GM12878 (cell line): ENCODE measurements around the gene CHDH. TPM values are rescaled to one million over a fixed set of nuclear protein-coding genes. Genes with fewer than 3 reads are reported as not detected.

Source experiments
- ATF7 ChIP-seq: fragments of 450-650 bp; IDR thresholded peaks from 2 replicates; pipeline ENCODE4 v1.6.1; 2016; ENCODE audit warnings: low read depth, mild to moderate bottlenecking
- BCL11A ChIP-seq: IDR thresholded peaks from 2 replicates; pipeline ENCODE4 v1.6.1; 2011; ENCODE audit warnings: low read depth, low read length
- BRCA1 ChIP-seq: IDR thresholded peaks from 2 replicates; pipeline ENCODE4 v1.6.1; 2011; ENCODE audit warnings: low read depth, low read length, improper control_type of control experiment
- CBX5 ChIP-seq: sonication (generic); IDR thresholded peaks from 2 replicates; pipeline ENCODE4 v1.6.1; 2016; ENCODE audit warnings: low read depth, moderate library complexity, mild to moderate bottlenecking, inconsistent platforms
- DPF2 ChIP-seq: fragments of 450-650 bp; IDR thresholded peaks from 2 replicates; pipeline ENCODE4 v1.6.1; 2017; ENCODE audit warnings: mild to moderate bottlenecking
- GATAD2B ChIP-seq: fragments of 450-650 bp; conservative IDR thresholded peaks from 2 replicates; pipeline ENCODE4 v1.6.1; 2017; ENCODE audit warnings: low read depth, mild to moderate bottlenecking, moderate library complexity
- HDGF ChIP-seq: fragments of 450-650 bp; IDR thresholded peaks from 2 replicates; pipeline ENCODE4 v1.6.1; 2016; ENCODE audit warnings: antibody characterized with exemption
- IKZF1 ChIP-seq: fragments of 450-650 bp; conservative IDR thresholded peaks from 2 replicates; pipeline ENCODE4 v1.6.1; 2017; ENCODE audit warnings: antibody characterized with exemption, mild to moderate bottlenecking
- MYC ChIP-seq: IDR thresholded peaks from 2 replicates; pipeline ENCODE4 v1.6.1; 2011; ENCODE audit warnings: mild to moderate bottlenecking, low read length, moderate library complexity, inconsistent platforms; ENCODE audit not compliant: insufficient read depth, insufficient replicate concordance, insufficient read length, severe bottlenecking
- NFIC ChIP-seq: IDR thresholded peaks from 2 replicates; pipeline ENCODE4 v1.6.1; 2012; ENCODE audit warnings: low read depth, mild to moderate bottlenecking, inconsistent platforms, low read length, moderate library complexity
- SKIL ChIP-seq: fragments of 450-650 bp; IDR thresholded peaks from 2 replicates; pipeline ENCODE4 v1.6.1; 2017; ENCODE audit warnings: mild to moderate bottlenecking, low read depth, inconsistent platforms; ENCODE audit not compliant: poor library complexity, severe bottlenecking
- SMARCA5 ChIP-seq: fragments of 450-650 bp; IDR thresholded peaks from 2 replicates; pipeline ENCODE4 v1.6.1; 2017; ENCODE audit warnings: mild to moderate bottlenecking
- SP1 ChIP-seq: IDR thresholded peaks from one replicate; pipeline ENCODE4 v1.6.1; 2011; ENCODE audit warnings: low read depth, low read length
- SREBF1 ChIP-seq: IDR thresholded peaks from 2 replicates; pipeline ENCODE4 v1.6.1; 2012; ENCODE audit warnings: mild to moderate bottlenecking, low read length
- STAT1 ChIP-seq: fragments of 450-650 bp; conservative IDR thresholded peaks from 2 replicates; pipeline ENCODE4 v1.6.1; 2014; ENCODE audit warnings: antibody characterized with exemption, mild to moderate bottlenecking
- ZBTB4 ChIP-seq: fragments of 450-650 bp; formaldehyde crosslinking; IDR thresholded peaks from 2 replicates; pipeline ENCODE4 v1.4.0; 2022; ENCODE audit warnings: mild to moderate bottlenecking, moderate library complexity
- ZNF384 ChIP-seq: IDR thresholded peaks from 2 replicates; pipeline ENCODE4 v1.6.1; 2012; ENCODE audit warnings: low read depth, mild to moderate bottlenecking, low read length, improper control_type of control experiment, borderline replicate concordance
- polyA plus RNA-seq, 11 experiments: library from polyadenylated mRNA; depleted of rRNA in 4 of 11; unstranded in 6 of 11; stranded (reverse) in 5 of 11; fragments of >200 nt; fragmentation: Nextera tagmentation in 4 of 11; fragmentation: Illumina TruSeq in 1 of 11; extraction: Ambion mirVana in 4 of 11; extraction: Trizol in 1 of 11; gene quantifications; 1 replicate in 1 of 11; 2 replicates in 10 of 11; pipeline versions ENCODE4 v1.2.1 to v1.2.3, GENCODE V29; 2011 to 2016; ENCODE audit warnings: inconsistent platforms in 2 of 11, missing spikeins in 2 of 11, low read depth in 1 of 11
- total RNA-seq, 4 experiments: library from RNA; depleted of rRNA in 3 of 4; stranded (reverse); fragments of >200 nt in 3 of 4; fragmentation: Illumina TruSeq in 1 of 4; extraction: Trizol in 1 of 4; gene quantifications; 2 replicates each; pipeline versions ENCODE4 v1.2.1 to v1.2.3, GENCODE V29; 2013 to 2021
- TF ChIP-seq, protein P1 (sequence below): fragments of 450-650 bp; IDR thresholded peaks from 2 replicates; pipeline ENCODE4 v1.6.1; 2017; ENCODE audit warnings: borderline replicate concordance
- TF ChIP-seq, protein P2 (sequence below): IDR thresholded peaks from 2 replicates; pipeline ENCODE4 v1.6.1; 2012; ENCODE audit warnings: improper control_type of control experiment, low read depth, low read length; ENCODE audit not compliant: insufficient replicate concordance

CHDH gene
- total and polyA plus RNA-seq, 10 of the 15 experiments (the other 5 are each of a cell fraction or from before 2014, with no cell fraction given): 0.95 to 8.3 (median 2.9) TPM

- TF ChIP-seq, protein P1, sequence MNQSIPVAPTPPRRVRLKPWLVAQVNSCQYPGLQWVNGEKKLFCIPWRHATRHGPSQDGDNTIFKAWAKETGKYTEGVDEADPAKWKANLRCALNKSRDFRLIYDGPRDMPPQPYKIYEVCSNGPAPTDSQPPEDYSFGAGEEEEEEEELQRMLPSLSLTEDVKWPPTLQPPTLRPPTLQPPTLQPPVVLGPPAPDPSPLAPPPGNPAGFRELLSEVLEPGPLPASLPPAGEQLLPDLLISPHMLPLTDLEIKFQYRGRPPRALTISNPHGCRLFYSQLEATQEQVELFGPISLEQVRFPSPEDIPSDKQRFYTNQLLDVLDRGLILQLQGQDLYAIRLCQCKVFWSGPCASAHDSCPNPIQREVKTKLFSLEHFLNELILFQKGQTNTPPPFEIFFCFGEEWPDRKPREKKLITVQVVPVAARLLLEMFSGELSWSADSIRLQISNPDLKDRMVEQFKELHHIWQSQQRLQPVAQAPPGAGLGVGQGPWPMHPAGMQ: no peak
- TF ChIP-seq SP1: no peak
- no peak for TF ChIP-seq SREBF1
- no peak for TF ChIP-seq NFIC
- TF ChIP-seq GATAD2B: no peak
- TF ChIP-seq, protein P2, sequence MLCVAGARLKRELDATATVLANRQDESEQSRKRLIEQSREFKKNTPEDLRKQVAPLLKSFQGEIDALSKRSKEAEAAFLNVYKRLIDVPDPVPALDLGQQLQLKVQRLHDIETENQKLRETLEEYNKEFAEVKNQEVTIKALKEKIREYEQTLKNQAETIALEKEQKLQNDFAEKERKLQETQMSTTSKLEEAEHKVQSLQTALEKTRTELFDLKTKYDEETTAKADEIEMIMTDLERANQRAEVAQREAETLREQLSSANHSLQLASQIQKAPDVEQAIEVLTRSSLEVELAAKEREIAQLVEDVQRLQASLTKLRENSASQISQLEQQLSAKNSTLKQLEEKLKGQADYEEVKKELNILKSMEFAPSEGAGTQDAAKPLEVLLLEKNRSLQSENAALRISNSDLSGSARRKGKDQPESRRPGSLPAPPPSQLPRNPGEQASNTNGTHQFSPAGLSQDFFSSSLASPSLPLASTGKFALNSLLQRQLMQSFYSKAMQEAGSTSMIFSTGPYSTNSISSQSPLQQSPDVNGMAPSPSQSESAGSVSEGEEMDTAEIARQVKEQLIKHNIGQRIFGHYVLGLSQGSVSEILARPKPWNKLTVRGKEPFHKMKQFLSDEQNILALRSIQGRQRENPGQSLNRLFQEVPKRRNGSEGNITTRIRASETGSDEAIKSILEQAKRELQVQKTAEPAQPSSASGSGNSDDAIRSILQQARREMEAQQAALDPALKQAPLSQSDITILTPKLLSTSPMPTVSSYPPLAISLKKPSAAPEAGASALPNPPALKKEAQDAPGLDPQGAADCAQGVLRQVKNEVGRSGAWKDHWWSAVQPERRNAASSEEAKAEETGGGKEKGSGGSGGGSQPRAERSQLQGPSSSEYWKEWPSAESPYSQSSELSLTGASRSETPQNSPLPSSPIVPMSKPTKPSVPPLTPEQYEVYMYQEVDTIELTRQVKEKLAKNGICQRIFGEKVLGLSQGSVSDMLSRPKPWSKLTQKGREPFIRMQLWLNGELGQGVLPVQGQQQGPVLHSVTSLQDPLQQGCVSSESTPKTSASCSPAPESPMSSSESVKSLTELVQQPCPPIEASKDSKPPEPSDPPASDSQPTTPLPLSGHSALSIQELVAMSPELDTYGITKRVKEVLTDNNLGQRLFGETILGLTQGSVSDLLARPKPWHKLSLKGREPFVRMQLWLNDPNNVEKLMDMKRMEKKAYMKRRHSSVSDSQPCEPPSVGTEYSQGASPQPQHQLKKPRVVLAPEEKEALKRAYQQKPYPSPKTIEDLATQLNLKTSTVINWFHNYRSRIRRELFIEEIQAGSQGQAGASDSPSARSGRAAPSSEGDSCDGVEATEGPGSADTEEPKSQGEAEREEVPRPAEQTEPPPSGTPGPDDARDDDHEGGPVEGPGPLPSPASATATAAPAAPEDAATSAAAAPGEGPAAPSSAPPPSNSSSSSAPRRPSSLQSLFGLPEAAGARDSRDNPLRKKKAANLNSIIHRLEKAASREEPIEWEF: no peak
- TF ChIP-seq IKZF1: peak; percentile 11; the same call in 1 of the 2 replicates
- TF ChIP-seq SMARCA5: no peak
- TF ChIP-seq CBX5: 0 out of 2 replicates have a peak, but pooled peaks have one; percentile 25
- TF ChIP-seq STAT1: no peak
- no peak for TF ChIP-seq HDGF
- TF ChIP-seq DPF2: 0 out of 2 replicates have a peak, but pooled peaks have one; percentile 12
- peak; percentile 38 for TF ChIP-seq ATF7
- peak; percentile 23 for TF ChIP-seq SKIL
- no peak for TF ChIP-seq BRCA1
- TF ChIP-seq MYC: no peak
- TF ChIP-seq ZBTB4: no peak
- TF ChIP-seq ZNF384: no peak
- no peak for TF ChIP-seq BCL11A
Observed at GRCh38 chr3:53890726-53891475, 44.7 kb upstream of the CHDH start (continued).
